SH-SY5Y (cell line): ENCODE measurements around the gene INSR.

Source experiments
- GATA2 ChIP-seq: IDR thresholded peaks from 2 replicates; pipeline ENCODE4 v1.6.1; 2011; ENCODE audit warnings: mild to moderate bottlenecking, low read depth, low read length
- GATA3 ChIP-seq: IDR thresholded peaks from 2 replicates; pipeline ENCODE4 v1.6.1; 2011; ENCODE audit warnings: low read depth, mild to moderate bottlenecking, low read length, moderate library complexity

The INSR gene

GRCh38 chr19:7101498-7102253, 192.5 kb downstream of the INSR start:
- TF ChIP-seq GATA2 (no peak), GATA3 (no peak)

GRCh38 chr19:7099597-7099921, 194.7 kb downstream of the INSR start:
- TF ChIP-seq GATA2 (no peak), GATA3 (no peak)

GRCh38 chr19:7098701-7099596, 195.3 kb downstream of the INSR start:
- TF ChIP-seq GATA3: no peak
- TF ChIP-seq GATA2: no peak

GRCh38 chr19:7098096-7098495, 196.1 kb downstream of the INSR start:
- TF ChIP-seq GATA3: no peak
- no peak for TF ChIP-seq GATA2

- no peak for TF ChIP-seq GATA3
- no peak for TF ChIP-seq GATA2
These were observed 205.2 kb downstream of the INSR start for GRCh38 chr19:7088999-7089398.

- TF ChIP-seq GATA3 (no peak), GATA2 (no peak)
These were observed 210.9 kb downstream of the INSR start for GRCh38 chr19:7083076-7083956.

- no peak for TF ChIP-seq GATA2
These were observed 216.2 kb downstream of the INSR start for GRCh38 chr19:7078008-7078407.

- TF ChIP-seq GATA3: no peak
- TF ChIP-seq GATA2: no peak
These were observed 218.1 kb downstream of the INSR start for GRCh38 chr19:7076151-7076550.

GRCh38 chr19:7074705-7075282, 219.4 kb downstream of the INSR start:
- TF ChIP-seq GATA2 (no peak), GATA3 (no peak)

- TF ChIP-seq GATA3 (no peak), GATA2 (no peak)
These were observed 221.7 kb downstream of the INSR start for GRCh38 chr19:7072541-7072940.

- TF ChIP-seq GATA3 (no peak), GATA2 (no peak)
These were observed 224.3 kb downstream of the INSR start for GRCh38 chr19:7069904-7070226.

- no peak for TF ChIP-seq GATA2
- no peak for TF ChIP-seq GATA3
These were observed 224.9 kb downstream of the INSR start, which contains the start of gene ZNF557 for GRCh38 chr19:7069042-7069903. Gene ZNF557 (plus strand): TSS chr19:7069703. CDS start chr19:7075075, 5,372 bp downstream.

GRCh38 chr19:7068599-7068998, 225.6 kb downstream of the INSR start:
- TF ChIP-seq GATA2 (no peak), GATA3 (no peak)
